Stimulated activated CD4-positive, alpha-beta T cell treated with anti-CD3 and anti-CD28 coated beads, Interleukin-15, amount 100 ng/mL, for 48 hours (primary cell): ENCODE data around the gene UBL4B.

Experiments used
- DNase-seq, 2 donors: peaks; one replicate each; pipeline ENCODE4 v3.0.0-alpha.2; 2020; ENCODE audit warnings: low read depth in 2 of 2

Gene UBL4B

GRCh38 chr1:110153407-110153950 is 41.2 kb downstream of the UBL4B start:
- no peak for DNase-seq

- no peak for DNase-seq
Observed at GRCh38 chr1:110155878-110156522, 43.8 kb downstream of the UBL4B start.

- DNase-seq: no peak
Observed at GRCh38 chr1:110158261-110158660, 46.0 kb downstream of the UBL4B start.

GRCh38 chr1:110159168-110159567 is 46.9 kb downstream of the UBL4B start:
- DNase-seq: no peak

GRCh38 chr1:110160538-110161100 is 48.4 kb downstream of the UBL4B start:
- no peak for DNase-seq

DNA sequence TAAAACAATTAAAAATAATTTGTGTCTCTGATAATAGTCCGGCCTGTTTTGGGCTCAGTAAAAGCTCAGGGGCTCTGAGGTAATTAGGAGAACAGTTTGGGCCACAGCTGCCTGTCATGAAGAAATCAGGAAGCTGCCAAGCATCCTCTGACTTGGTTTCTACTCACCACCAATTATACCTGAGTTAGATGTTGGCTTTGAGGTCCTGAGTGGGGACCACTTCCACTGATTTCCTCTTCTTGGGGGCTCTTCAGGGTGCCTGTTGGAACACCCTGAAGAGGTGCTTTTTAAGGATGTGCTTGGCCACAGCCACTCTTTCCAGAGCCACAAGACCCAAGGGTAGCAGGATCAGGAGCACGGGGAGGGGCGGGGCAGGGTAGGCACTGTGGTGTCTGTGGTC is 48.9 kb downstream of the UBL4B start:
- DNase-seq: no peak

DNA sequence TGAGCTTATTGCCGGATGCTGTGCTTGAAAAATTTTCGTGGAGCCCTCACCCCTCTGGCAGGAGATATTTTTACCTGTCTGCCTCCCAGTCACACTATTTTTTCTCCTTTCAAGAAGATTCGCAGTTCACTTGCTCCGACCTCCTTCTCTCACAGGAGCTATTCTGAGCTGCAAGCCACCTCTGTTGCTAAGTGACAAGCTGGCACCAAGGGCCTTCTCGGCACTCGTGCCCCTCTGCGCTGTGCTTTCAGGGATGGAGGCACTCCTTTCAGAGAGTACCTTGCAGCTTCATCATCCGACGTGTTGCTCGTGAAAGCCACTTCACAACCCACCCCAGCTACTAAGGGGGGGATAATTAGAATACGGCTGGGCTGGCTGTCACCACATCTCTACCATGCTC is 49.6 kb downstream of the UBL4B start:
- DNase-seq: no peak
